Right lobe of liver (tissue), 4 donors: ENCODE data around the gene GOLGA1.

Source experiments
- POLR2A ChIP-seq: fragments of 450-650 bp; IDR thresholded peaks from one replicate; pipeline ENCODE4 v1.6.1; 2017; ENCODE audit warnings: antibody characterized with exemption, mild to moderate bottlenecking
- TF ChIP-seq, protein P1 (sequence below), 4 donors: fragments of 200-600 bp in 3 of 4; fragments of 450-650 bp in 1 of 4; IDR thresholded peaks; one replicate each; pipeline versions ENCODE4 v1.5.1 to v1.8.0; 2016 to 2022; ENCODE audit warnings: antibody characterized with exemption in 4 of 4, mild to moderate bottlenecking in 2 of 4
- donor health status: DM: no; HTN: no; CAD: no.
- donor health status: DM: no; HTN: no; CAD: no.
- donor health status: DM: no; HTN: yes; CAD: no.

DNA sequence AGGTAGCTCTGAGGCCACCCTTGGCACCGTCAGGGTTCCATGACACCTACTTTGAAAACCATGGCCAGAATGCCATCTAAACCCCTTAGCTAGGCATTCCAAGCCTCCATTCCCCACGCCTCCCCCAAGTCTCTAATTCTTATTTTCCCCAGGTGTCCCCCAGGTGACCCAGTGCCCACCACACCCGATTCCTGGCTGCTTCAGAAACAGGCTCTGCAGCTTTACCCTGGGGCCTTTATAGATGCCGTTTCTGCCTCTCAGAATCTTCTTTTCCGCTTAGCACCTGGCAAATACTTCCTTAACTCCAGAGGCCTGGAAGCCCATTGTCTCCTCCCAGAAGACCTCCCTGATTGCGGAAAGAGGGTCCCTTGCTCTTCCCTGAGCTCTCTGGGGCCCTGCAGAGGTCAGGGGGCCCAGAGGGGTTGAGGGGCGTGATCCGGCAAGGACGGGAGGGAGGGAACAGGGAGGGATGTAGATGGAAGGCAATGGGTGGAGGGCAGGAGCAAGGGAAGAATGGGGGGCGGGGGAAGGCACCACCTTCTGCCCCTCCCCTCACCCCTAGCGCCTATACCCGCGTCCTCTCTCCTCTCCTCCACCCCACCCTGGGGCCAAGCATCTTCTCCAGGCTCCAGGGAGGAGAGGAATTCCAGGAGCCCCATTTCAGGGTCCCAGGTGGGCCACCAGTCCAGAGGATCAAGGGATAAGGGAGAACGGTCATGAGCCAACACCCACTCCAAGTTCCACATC is 99.6 kb downstream of the GOLGA1 start:
- TF ChIP-seq, protein P1, sequence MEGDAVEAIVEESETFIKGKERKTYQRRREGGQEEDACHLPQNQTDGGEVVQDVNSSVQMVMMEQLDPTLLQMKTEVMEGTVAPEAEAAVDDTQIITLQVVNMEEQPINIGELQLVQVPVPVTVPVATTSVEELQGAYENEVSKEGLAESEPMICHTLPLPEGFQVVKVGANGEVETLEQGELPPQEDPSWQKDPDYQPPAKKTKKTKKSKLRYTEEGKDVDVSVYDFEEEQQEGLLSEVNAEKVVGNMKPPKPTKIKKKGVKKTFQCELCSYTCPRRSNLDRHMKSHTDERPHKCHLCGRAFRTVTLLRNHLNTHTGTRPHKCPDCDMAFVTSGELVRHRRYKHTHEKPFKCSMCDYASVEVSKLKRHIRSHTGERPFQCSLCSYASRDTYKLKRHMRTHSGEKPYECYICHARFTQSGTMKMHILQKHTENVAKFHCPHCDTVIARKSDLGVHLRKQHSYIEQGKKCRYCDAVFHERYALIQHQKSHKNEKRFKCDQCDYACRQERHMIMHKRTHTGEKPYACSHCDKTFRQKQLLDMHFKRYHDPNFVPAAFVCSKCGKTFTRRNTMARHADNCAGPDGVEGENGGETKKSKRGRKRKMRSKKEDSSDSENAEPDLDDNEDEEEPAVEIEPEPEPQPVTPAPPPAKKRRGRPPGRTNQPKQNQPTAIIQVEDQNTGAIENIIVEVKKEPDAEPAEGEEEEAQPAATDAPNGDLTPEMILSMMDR (IDR thresholded peaks at IDR 0.05) = no peak
- TF ChIP-seq POLR2A = no peak
